ENCODE results near the gene SUSD3. TPM values are rescaled to one million over a fixed set of nuclear protein-coding genes. Genes with fewer than 3 reads are reported as not detected.

SUSD3 gene
- total and polyA plus RNA-seq, 2 of the 8 experiments (the other 6 are each of a cell fraction or from before 2014, with no cell fraction given) = 5.5 to 35.4 TPM

DNA sequence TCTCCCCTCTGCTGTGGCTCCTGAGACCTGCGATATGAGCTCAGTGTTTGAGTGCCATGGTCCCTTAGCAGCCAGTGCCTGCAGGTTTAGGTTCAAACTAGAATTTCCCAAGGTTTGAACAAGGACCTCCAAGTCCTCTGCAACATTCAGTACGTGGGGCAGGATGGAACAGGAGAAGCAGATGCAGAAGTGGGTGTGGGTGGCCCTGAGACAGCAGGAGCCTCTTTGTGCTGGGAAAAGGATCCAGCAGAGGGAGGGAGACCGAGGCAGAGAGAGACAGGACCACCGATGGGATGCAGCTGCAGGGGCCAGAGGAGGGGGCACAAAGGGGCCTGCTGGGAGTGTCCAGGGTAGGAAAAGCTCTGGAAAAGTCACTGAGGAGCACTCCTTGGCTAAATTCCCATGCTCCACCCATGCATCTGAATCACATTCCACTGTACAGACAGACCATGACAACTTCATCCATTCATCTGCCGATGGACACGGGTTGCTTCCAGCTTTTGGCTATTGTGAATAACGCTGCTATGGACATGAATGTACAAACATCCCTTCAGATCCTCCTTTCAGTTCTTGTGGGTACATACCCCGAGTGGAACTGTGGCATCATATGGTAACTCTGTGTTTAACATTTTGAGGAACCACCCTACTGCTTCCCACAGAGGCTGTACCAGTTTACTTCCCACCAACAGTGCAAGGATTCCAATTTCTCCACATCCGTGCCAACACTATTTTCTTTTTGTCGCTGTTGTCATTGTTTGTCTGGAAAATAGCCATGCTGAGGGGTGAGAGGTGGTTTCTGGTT, 26.7 kb upstream of the SUSD3 start:
- Histone ChIP-seq H3K79me1 (ENCODE audit: low read depth, low read length) (no peaks in the 10 kb centered on the region), H4K91ac (replicated peaks; ENCODE audit: insufficient read length, low read length) (no peak overlapping the region), H3K27me3 (replicated peaks in 1 of 4; ENCODE audit: control insufficient read depth in 3 of 4, extremely low read depth in 1 of 4, insufficient read depth in 3 of 4, low read length in 3 of 4) (no peaks in the 10 kb centered on the region), H3K4me2 (ENCODE audit: insufficient read depth in 1 of 2, low read depth in 2 of 2, low read length in 2 of 2) (no peak overlapping the region), H4K20me1 (replicated peaks in 1 of 2; ENCODE audit: control insufficient read depth in 1 of 2, insufficient read depth in 2 of 2, low read length in 2 of 2) (peaks cover 0 to 3% of the 10 kb centered on the region in 2 experiments), H3K9me3 (ENCODE audit: insufficient read depth in 2 of 2, low read depth in 1 of 2, low read length in 1 of 2) (no peaks in the 10 kb centered on the region), H2BK5ac (ENCODE audit: low read depth, low read length) (no peak overlapping the region), H3K14ac (ENCODE audit: insufficient read length) (no peak overlapping the region), H3K4me1 (replicated peaks in 1 of 4; ENCODE audit: control insufficient read depth in 3 of 4, insufficient read depth in 4 of 4, low read length in 3 of 4) (peaks cover 0 to 2% (median 0%) of the 10 kb centered on the region in 4 experiments; a peak in 1 of 7 replicates), H4K8ac (ENCODE audit: extremely low read depth, insufficient read depth, low read length) (no peak overlapping the region), H2BK20ac (ENCODE audit: low read length) (no peak overlapping the region), H3K79me2 (ENCODE audit: control insufficient read depth in 1 of 2, insufficient read depth in 2 of 2, low read length in 2 of 2) (no peaks in the 10 kb centered on the region), H3K4ac (replicated peaks; ENCODE audit: insufficient read length, low read depth, low read length) (no peak overlapping the region), H4K5ac (ENCODE audit: insufficient read length, low read depth, low read length) (no peak overlapping the region), H2AFZ (ENCODE audit: low read length) (no peak overlapping the region), H3K27ac (ENCODE audit: low read depth, low read length) (no peak overlapping the region), H3K4me3 (ENCODE audit: extremely low read depth in 1 of 4, insufficient read depth in 2 of 4, low read depth in 3 of 4, low read length in 4 of 4) (no peak overlapping the region), H2AK5ac (ENCODE audit: low read depth, low read length) (no peak overlapping the region), H3K36me3 (ENCODE audit: control insufficient read depth in 2 of 4, insufficient read depth in 4 of 4, low read length in 3 of 4) (no peaks in the 10 kb centered on the region), H3K23me2 (ENCODE audit: low read depth, low read length) (peaks cover 5% of the 10 kb centered on the region; the same call in 1 of the 2 replicates), H2BK15ac (ENCODE audit: low read length) (no peak overlapping the region), H3K18ac (ENCODE audit: extremely low read depth, low read length) (no peak overlapping the region), H2BK120ac (replicated peaks; ENCODE audit: low read depth, low read length) (no peak overlapping the region), H3K23ac (ENCODE audit: insufficient read length) (no peak overlapping the region), H3K56ac (replicated peaks; ENCODE audit: insufficient read length, low read depth, low read length) (no peak overlapping the region), H3K9ac (replicated peaks in 1 of 4; ENCODE audit: extremely low read depth in 1 of 4, low read depth in 3 of 4, low read length in 3 of 4) (no peak overlapping the region), H2BK12ac (ENCODE audit: low read depth, low read length) (no peak overlapping the region)
- 82% methylated on average over 10 of the region's 10 CpGs; no CpG with 5 or more reads in 1 of the 2 experiments for WGBS, 2 experiments (ENCODE audit: extremely low coverage in 1 of 2, insufficient coverage in 1 of 2, insufficient read length in 1 of 2, insufficient replicate concordance in 2 of 2, low coverage in 1 of 2, low lambda C conversion rate in 2 of 2, missing lambda C conversion rate in 1 of 2)
- ChIA-PET POLR2A (ENCODE audit: partially characterized antibody) (no interaction called here), CTCF (ENCODE audit: partially characterized antibody) (interaction anchor here (1.0 to 1.3 kb wide), 2 partner anchors 29 to 77 kb away, joined by 3 read pairs; no protein-coding TSS in a partner anchor)
- FAIRE-seq (no peak), DNase-seq (ENCODE audit: low read depth in 1 of 2, low spot score in 2 of 2) (no peak)
- TF ChIP-seq SAP30 (IDR thresholded peaks at IDR 0.05; ENCODE audit: insufficient read depth, insufficient replicate concordance, low read length) (no peak), KDM1A (IDR thresholded peaks at IDR 0.05; ENCODE audit: borderline replicate concordance, low read length) (no peak), TEAD4 (IDR thresholded peaks at IDR 0.05; ENCODE audit: low read depth, low read length) (no peak), BRCA1 (IDR thresholded peaks at IDR 0.05; ENCODE audit: low read depth, low read length) (no peak), POLR2A (IDR thresholded peaks at IDR 0.05; ENCODE audit: control extremely low read depth in 1 of 2, low read depth in 2 of 2, low read length in 2 of 2) (no peak), GTF2F1 (IDR thresholded peaks at IDR 0.05; ENCODE audit: borderline replicate concordance, low read depth, low read length) (no peak), PHF8 (conservative IDR thresholded peaks at IDR 0.05; ENCODE audit: low read depth, low read length) (no peak), SIRT6 (IDR thresholded peaks at IDR 0.05; ENCODE audit: low read length) (no peak), GABPA (IDR thresholded peaks at IDR 0.05; ENCODE audit: borderline replicate concordance, insufficient read depth, low read length) (no peak), CBX8 (IDR thresholded peaks at IDR 0.05; ENCODE audit: borderline replicate concordance, low read depth, low read length) (no peak), USF2 (IDR thresholded peaks at IDR 0.05; ENCODE audit: low read length) (no peak), KDM5A (IDR thresholded peaks at IDR 0.05; ENCODE audit: low read length) (no peak)

Measured in H1 (cell line).